ENCODE results near the gene PLCXD1.
"Not testable (repeated sequence)": the region's sequence is repeated elsewhere in the genome, so short reads cannot be mapped to it uniquely, and the experiment has no call there.

The PLCXD1 gene

GRCh38 chrX:350534-351323 lies 69.5 kb downstream of the PLCXD1 start:
- Mint-ChIP-seq H3K27ac (no peak overlapping the region), H3K27me3 (ENCODE audit: low read depth) (no peaks in the 10 kb centered on the region), H3K9me3 (no peaks in the 10 kb centered on the region), H3K4me1 (ENCODE audit: low read depth) (peaks cover 6% of the 10 kb centered on the region), H3K36me3 (ENCODE audit: low read depth) (peaks cover 7% of the 10 kb centered on the region), H3K4me3 (no peak overlapping the region)

GRCh38 chrX:351324-351641 lies 70.1 kb downstream of the PLCXD1 start:
- not testable (repeated sequence) for H3K4me3 Mint-ChIP-seq; H3K27ac Mint-ChIP-seq; H3K4me1 Mint-ChIP-seq (ENCODE audit: low read depth)

GRCh38 chrX:351736-352135 lies 70.6 kb downstream of the PLCXD1 start:
- Mint-ChIP-seq H3K36me3 (ENCODE audit: low read depth) (peaks cover 7% of the 10 kb centered on the region), H3K27ac (no peak overlapping the region), H3K4me1 (ENCODE audit: low read depth) (peaks cover 9% of the 10 kb centered on the region)

More at GRCh38 chrX:351324-351641, 70.1 kb downstream of the PLCXD1 start:
- not testable (repeated sequence) for H3K9me3 Mint-ChIP-seq; H3K36me3 Mint-ChIP-seq (ENCODE audit: low read depth); H3K27me3 Mint-ChIP-seq (ENCODE audit: low read depth)

GRCh38 chrX:352181-352580 lies 71.0 kb downstream of the PLCXD1 start:
- Mint-ChIP-seq H3K9me3 (peaks cover 6% of the 10 kb centered on the region), H3K36me3 (ENCODE audit: low read depth) (peaks cover 9% of the 10 kb centered on the region), H3K4me1 (ENCODE audit: low read depth) (peaks cover 14% of the 10 kb centered on the region), H3K4me3 (no peak overlapping the region), H3K27ac (no peak overlapping the region), H3K27me3 (ENCODE audit: low read depth) (no peaks in the 10 kb centered on the region)

More at GRCh38 chrX:351736-352135, 70.6 kb downstream of the PLCXD1 start:
- Mint-ChIP-seq H3K4me3 (no peak overlapping the region), H3K27me3 (ENCODE audit: low read depth) (no peaks in the 10 kb centered on the region), H3K9me3 (peaks cover 1% of the 10 kb centered on the region)

GRCh38 chrX:352582-353314 lies 71.6 kb downstream of the PLCXD1 start:
- H3K4me3 Mint-ChIP-seq, result no peak overlapping the region
- H3K36me3 Mint-ChIP-seq (ENCODE audit: low read depth), result peaks cover 14% of the 10 kb centered on the region
- H3K27me3 Mint-ChIP-seq (ENCODE audit: low read depth), result no peaks in the 10 kb centered on the region
- peaks cover 20% of the 10 kb centered on the region for H3K4me1 Mint-ChIP-seq (ENCODE audit: low read depth)
- no peak overlapping the region for H3K27ac Mint-ChIP-seq
- peaks cover 11% of the 10 kb centered on the region for H3K9me3 Mint-ChIP-seq
